Astrocyte (in vitro differentiated cells and primary cell): ENCODE data around the gene ADH1C. TPM values are rescaled to one million over a fixed set of nuclear protein-coding genes. Genes with fewer than 3 reads are reported as not detected.

ENCODE experiments used
- DNase-seq: peaks from one replicate; pipeline ENCODE4 v3.0.0-alpha.2; 2010; ENCODE audit warnings: low read depth
- FAIRE-seq: peaks from 2 replicates; lab custom pipeline; 2011; peaks lifted over from hg19 to GRCh38; lab: Jason Lieb, UNC
- H2AFZ ChIP-seq: 2 replicates; pipeline ENCODE4 v1.6.0; 2012; ENCODE audit warnings: low read depth, low read length, inconsistent platforms
- H3K27ac ChIP-seq: 2 replicates; pipeline ENCODE4 v1.5.1; 2011; ENCODE audit warnings: low read depth, low read length, inconsistent platforms
- H3K27me3 ChIP-seq: 2 replicates; pipeline ENCODE4 v1.6.0; 2011; ENCODE audit warnings: low read length, inconsistent platforms; ENCODE audit not compliant: insufficient read depth
- H3K36me3 ChIP-seq: 2 replicates; pipeline ENCODE4 v1.5.1; 2011; ENCODE audit warnings: low read length, inconsistent platforms; ENCODE audit not compliant: insufficient read depth
- H3K4me1 ChIP-seq: 2 replicates; pipeline ENCODE4 v1.5.1; 2011; ENCODE audit warnings: low read length, inconsistent platforms; ENCODE audit not compliant: insufficient read depth
- H3K4me2 ChIP-seq: 2 replicates; pipeline ENCODE4 v1.6.0; 2012; ENCODE audit warnings: low read length, inconsistent platforms
- H3K4me3 ChIP-seq: 2 replicates; pipeline ENCODE4 v1.5.1; 2011; ENCODE audit warnings: low read depth, mild to moderate bottlenecking, low read length, inconsistent platforms; ENCODE audit not compliant: insufficient read depth
- H3K79me2 ChIP-seq: 2 replicates; pipeline ENCODE4 v1.6.0; 2012; ENCODE audit warnings: mild to moderate bottlenecking, low read length, inconsistent platforms; ENCODE audit not compliant: insufficient read depth
- H3K9ac ChIP-seq: 2 replicates; pipeline ENCODE4 v1.6.0; 2012; ENCODE audit warnings: mild to moderate bottlenecking, low read length, inconsistent platforms
- H3K9me3 ChIP-seq: 2 replicates; pipeline ENCODE4 v1.5.1; 2012; ENCODE audit warnings: low read depth, mild to moderate bottlenecking, low read length, inconsistent platforms; ENCODE audit not compliant: insufficient read depth
- H4K20me1 ChIP-seq: 2 replicates; pipeline ENCODE4 v1.6.0; 2012; ENCODE audit warnings: low read length, inconsistent platforms; ENCODE audit not compliant: insufficient read depth
- H3K27ac Mint-ChIP-seq: one replicate; pipeline ENCODE4 v1.8.0; 2021; ENCODE audit warnings: mild to moderate bottlenecking, mixed read lengths; ENCODE audit not compliant: unreplicated experiment
- H3K27me3 Mint-ChIP-seq: one replicate; pipeline ENCODE4 v1.8.0; 2021; ENCODE audit warnings: low read depth, mixed read lengths; ENCODE audit not compliant: unreplicated experiment
- H3K36me3 Mint-ChIP-seq: one replicate; pipeline ENCODE4 v1.8.0; 2021; ENCODE audit warnings: low read depth, mixed read lengths; ENCODE audit not compliant: unreplicated experiment
- H3K4me1 Mint-ChIP-seq: one replicate; pipeline ENCODE4 v1.8.0; 2021; ENCODE audit warnings: low read depth, mixed read lengths; ENCODE audit not compliant: unreplicated experiment
- H3K4me3 Mint-ChIP-seq: one replicate; pipeline ENCODE4 v1.8.0; 2021; ENCODE audit warnings: mild to moderate bottlenecking, moderate library complexity, mixed read lengths; ENCODE audit not compliant: unreplicated experiment
- H3K9me3 Mint-ChIP-seq: one replicate; pipeline ENCODE4 v1.8.0; 2021; ENCODE audit warnings: mild to moderate bottlenecking, mixed read lengths; ENCODE audit not compliant: unreplicated experiment
- CTCF ChIP-seq: IDR thresholded peaks from 2 replicates; pipeline ENCODE4 v1.5.1; 2011; ENCODE audit warnings: low read depth, mild to moderate bottlenecking, inconsistent platforms, low read length, moderate library complexity; ENCODE audit not compliant: insufficient read depth
- EZH2 ChIP-seq: IDR thresholded peaks from 2 replicates; pipeline ENCODE4 v1.6.1; 2012; ENCODE audit warnings: mild to moderate bottlenecking, low read length, inconsistent platforms; ENCODE audit not compliant: insufficient read depth
- total RNA-seq: library from RNA; stranded (reverse); gene quantifications from 2 replicates; pipeline ENCODE4 v1.2.1, GENCODE V29; 2021

Gene ADH1C
- total RNA-seq, 1 donor from 2014 or later: not detected

DNA sequence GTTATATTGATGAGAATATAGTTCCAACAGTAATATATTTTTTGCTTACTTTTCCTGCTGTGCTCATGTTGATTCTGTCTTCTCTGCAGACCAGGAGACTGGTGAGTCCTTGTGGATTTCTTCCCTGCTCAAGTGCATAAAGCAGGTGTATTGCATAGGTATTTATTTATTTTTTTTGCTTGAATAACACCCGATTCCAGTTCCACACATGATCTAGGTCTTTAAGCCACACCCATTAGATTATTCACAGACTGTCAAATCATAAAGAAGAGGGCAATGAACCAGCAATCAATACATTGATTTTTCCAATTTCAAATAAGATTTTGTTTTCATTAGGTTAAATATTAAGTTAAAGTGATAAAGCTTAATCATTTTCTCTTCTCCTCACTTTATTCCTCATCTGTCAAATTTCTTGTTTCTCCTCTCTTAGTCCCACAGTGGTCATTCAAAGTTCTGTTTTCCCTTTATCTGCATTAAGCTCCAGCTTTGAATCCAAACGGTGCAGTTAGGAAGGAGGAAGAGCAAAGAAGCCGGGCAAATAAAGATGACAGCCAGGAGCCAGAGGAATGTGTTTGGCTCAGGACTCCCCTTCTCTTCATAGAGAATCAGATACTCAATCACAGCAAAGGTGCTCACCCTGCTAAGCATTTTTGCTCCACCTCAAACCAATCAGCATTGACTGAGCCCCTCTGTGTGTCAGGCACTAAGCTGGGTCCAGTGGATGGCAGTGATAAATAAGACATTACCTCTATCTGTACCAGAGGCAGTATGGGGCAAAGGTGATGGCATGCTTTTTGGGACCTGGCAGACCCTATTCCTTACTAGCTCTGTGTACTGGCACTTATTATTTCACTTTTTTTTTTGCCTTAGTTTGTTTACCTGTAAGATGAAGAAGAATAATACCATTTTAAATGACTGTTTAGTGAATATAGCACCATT, 61.4 kb downstream of the ADH1C start, which contains the start of gene ADH1A:
Gene ADH1A (minus strand): TSS at position 138 of the 939 bp plus-strand sequence. CDS start 71 bp downstream, at position 67.
- H3K4me3 ChIP-seq: no peak within 1 kb of the TSS
- no peaks in the 10 kb centered on the region for H3K36me3 ChIP-seq
- DNase-seq: no peak
- FAIRE-seq: no peak
- no peaks in the 10 kb centered on the region for H4K20me1 ChIP-seq
- H3K9me3 Mint-ChIP-seq: peaks cover 10% of the 10 kb centered on the region
- H3K27ac Mint-ChIP-seq: no peak within 1 kb of the TSS
- H3K4me3 Mint-ChIP-seq: no peak within 1 kb of the TSS
- H3K27me3 Mint-ChIP-seq: no peaks in the 10 kb centered on the region
- H3K4me1 ChIP-seq: no peaks in the 10 kb centered on the region
- H3K27me3 ChIP-seq: no peaks in the 10 kb centered on the region
- no peaks in the 10 kb centered on the region for H3K4me1 Mint-ChIP-seq
- H3K9ac ChIP-seq: no peak within 1 kb of the TSS
- no peak within 1 kb of the TSS for H2AFZ ChIP-seq
- TF ChIP-seq EZH2 (no peak), CTCF (no peak)
- no peak within 1 kb of the TSS for H3K27ac ChIP-seq
- H3K9me3 ChIP-seq: no peaks in the 10 kb centered on the region
- no peaks in the 10 kb centered on the region for H3K36me3 Mint-ChIP-seq
- H3K4me2 ChIP-seq: no peak within 1 kb of the TSS
- H3K79me2 ChIP-seq: no peaks in the 10 kb centered on the region

Other genes starting within 250 kb of the ADH1C start
- not detected in 2 replicates for gene ADH4, start 208.4 kb downstream of the ADH1C start, total RNA-seq
- gene ADH6, start 133.5 kb downstream of the ADH1C start, total RNA-seq: not detected in 2 replicates
- not detected in 2 replicates for gene ADH1A, start 61.8 kb downstream of the ADH1C start, total RNA-seq
- not detected in 2 replicates for gene ADH1B, start 31.3 kb downstream of the ADH1C start, total RNA-seq
- gene ADH7, start 82.6 kb upstream of the ADH1C start, total RNA-seq: not detected in 2 replicates
- gene C4orf17, start 158.3 kb upstream of the ADH1C start, total RNA-seq: not detected in 2 replicates
- 9.6 and 11.8 TPM in 2 replicates for gene TRMT10A, start 211.3 kb upstream of the ADH1C start, total RNA-seq
- 0.29 and 0.41 TPM in 2 replicates for gene MTTP, start 222.1 kb upstream of the ADH1C start, total RNA-seq